Astrocyte (in vitro differentiated cells and primary cell): ENCODE data around the gene GRAMD2A.

Experiments
- CTCF ChIP-seq: IDR thresholded peaks from 2 replicates; pipeline ENCODE4 v1.5.1; 2011; ENCODE audit warnings: low read depth, mild to moderate bottlenecking, inconsistent platforms, low read length, moderate library complexity; ENCODE audit not compliant: insufficient read depth
- EZH2 ChIP-seq: IDR thresholded peaks from 2 replicates; pipeline ENCODE4 v1.6.1; 2012; ENCODE audit warnings: mild to moderate bottlenecking, low read length, inconsistent platforms; ENCODE audit not compliant: insufficient read depth

GRCh38 chr15:72220687-72221086 is 23.1 kb upstream of the GRAMD2A start:
- TF ChIP-seq CTCF (no peak), EZH2 (no peak)
